Omental fat pad (tissue), 4 donors: ENCODE measurements around the gene KCNIP3. TPM values are rescaled to one million over a fixed set of nuclear protein-coding genes. Genes with fewer than 3 reads are reported as not detected.

Experiments used
- ATAC-seq: fragments of 150-250 bp; one replicate; pipeline ENCODE4 v1.9.1; 2016; ENCODE audit warnings: mild to moderate bottlenecking, moderate library complexity; ENCODE audit not compliant: low FRiP score
- DNase-seq: peaks from one replicate; pipeline ENCODE4 v3.0.0-alpha.2; 2019; ENCODE audit warnings: low spot score
- CTCF ChIP-seq, 3 donors: fragments of 450-650 bp; IDR thresholded peaks; one replicate each; pipeline ENCODE4 v1.5.1; 2016 to 2017; ENCODE audit warnings: antibody characterized with exemption in 3 of 3, mild to moderate bottlenecking in 3 of 3, moderate library complexity in 2 of 3
- total RNA-seq, 4 donors: library from RNA; depleted of rRNA; stranded (reverse); fragments of >200 nt; gene quantifications; one replicate each; pipeline ENCODE4 v1.1.0, GENCODE V29; 2016

KCNIP3 gene
- total RNA-seq, 4 donors from 2014 or later: 5.5 to 37.4 (median 7.1) TPM

GRCh38 chr2:95333888-95334338, 36.8 kb downstream of the KCNIP3 start:
- no peak for TF ChIP-seq CTCF (IDR thresholded peaks at IDR 0.05)
- DNase-seq (no peak), ATAC-seq (no peak)

GRCh38 chr2:95334916-95335641, 37.9 kb downstream of the KCNIP3 start:
- DNase-seq (no peak), ATAC-seq (no peak)
- TF ChIP-seq CTCF (IDR thresholded peaks at IDR 0.05): no peak

- no peak for ATAC-seq
- TF ChIP-seq CTCF (IDR thresholded peaks at IDR 0.05): no peak
- no peak for DNase-seq
These were observed 39.3 kb downstream of the KCNIP3 start for GRCh38 chr2:95336406-95336805.

GRCh38 chr2:95337829-95338228, 40.7 kb downstream of the KCNIP3 start:
- DNase-seq (no peak), ATAC-seq (no peak)
- TF ChIP-seq CTCF (IDR thresholded peaks at IDR 0.05): no peak

- no peak for ATAC-seq
- no peak for DNase-seq
- no peak for TF ChIP-seq CTCF (IDR thresholded peaks at IDR 0.05)
These were observed 45.6 kb downstream of the KCNIP3 start for GRCh38 chr2:95342556-95343320.

- DNase-seq (no peak), ATAC-seq (no peak)
- TF ChIP-seq CTCF (IDR thresholded peaks at IDR 0.05): no peak
These were observed 46.5 kb downstream of the KCNIP3 start for GRCh38 chr2:95343429-95344214.
